D721Med (cell line): ENCODE results near the gene BANF2.

Experiments
- DNase-seq: peaks from one replicate; pipeline ENCODE4 v3.0.0; 2011; ENCODE audit warnings: low spot score; ENCODE audit not compliant: insufficient read length
- FAIRE-seq: peaks from 2 replicates; lab custom pipeline; 2011; peaks lifted over from hg19 to GRCh38; lab: Jason Lieb, UNC
- CTCF ChIP-seq: IDR thresholded peaks from 2 replicates; pipeline ENCODE4 v1.5.1; 2012; ENCODE audit warnings: mild to moderate bottlenecking, control low read depth; ENCODE audit not compliant: insufficient read depth; ENCODE audit errors: missing control alignments

BANF2 gene

DNA sequence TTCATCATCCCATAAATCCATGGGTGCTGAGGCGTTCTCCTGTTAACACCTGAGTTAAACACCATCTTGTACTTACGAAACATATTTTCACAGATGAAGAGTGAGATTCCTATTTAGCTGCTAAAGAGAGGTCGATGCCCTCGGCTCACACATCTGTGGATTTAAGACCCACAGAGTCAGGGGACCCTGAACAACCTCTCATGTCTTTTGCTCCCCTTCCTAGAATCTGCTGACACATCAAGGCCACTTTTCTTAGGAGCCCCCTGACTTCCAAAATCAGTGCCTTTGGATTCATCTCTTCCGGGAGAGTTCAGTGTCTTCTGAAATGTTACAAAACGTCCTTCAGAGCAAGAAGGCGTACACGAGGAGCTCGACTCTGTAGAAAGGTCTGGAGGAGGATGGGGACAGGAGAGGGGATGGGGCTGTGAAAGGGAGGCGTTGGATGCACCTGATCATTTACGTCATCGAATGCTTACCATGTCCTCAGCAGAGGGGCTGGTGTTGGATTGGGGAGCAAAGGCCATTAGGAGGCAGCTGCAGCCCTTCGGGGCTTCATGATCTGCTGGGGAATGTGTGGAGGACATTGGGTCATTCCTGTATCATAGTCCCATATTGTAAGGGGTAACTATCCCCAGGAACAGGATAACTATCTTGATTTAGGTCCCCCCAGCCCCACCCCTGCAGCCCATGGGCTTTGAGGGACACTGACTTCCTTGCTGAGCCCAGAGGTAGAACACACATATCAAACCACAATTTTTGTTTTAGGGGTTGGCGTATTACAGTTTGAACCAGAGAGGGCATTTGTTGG is 22.9 kb downstream of the BANF2 start:
- TF ChIP-seq CTCF, result no peak
- no peak for DNase-seq
- FAIRE-seq, result no peak

- FAIRE-seq (no peak), DNase-seq (no peak)
- TF ChIP-seq CTCF, result no peak
Observed at GRCh38 chr20:17723301-17723691, 23.5 kb downstream of the BANF2 start.

DNA sequence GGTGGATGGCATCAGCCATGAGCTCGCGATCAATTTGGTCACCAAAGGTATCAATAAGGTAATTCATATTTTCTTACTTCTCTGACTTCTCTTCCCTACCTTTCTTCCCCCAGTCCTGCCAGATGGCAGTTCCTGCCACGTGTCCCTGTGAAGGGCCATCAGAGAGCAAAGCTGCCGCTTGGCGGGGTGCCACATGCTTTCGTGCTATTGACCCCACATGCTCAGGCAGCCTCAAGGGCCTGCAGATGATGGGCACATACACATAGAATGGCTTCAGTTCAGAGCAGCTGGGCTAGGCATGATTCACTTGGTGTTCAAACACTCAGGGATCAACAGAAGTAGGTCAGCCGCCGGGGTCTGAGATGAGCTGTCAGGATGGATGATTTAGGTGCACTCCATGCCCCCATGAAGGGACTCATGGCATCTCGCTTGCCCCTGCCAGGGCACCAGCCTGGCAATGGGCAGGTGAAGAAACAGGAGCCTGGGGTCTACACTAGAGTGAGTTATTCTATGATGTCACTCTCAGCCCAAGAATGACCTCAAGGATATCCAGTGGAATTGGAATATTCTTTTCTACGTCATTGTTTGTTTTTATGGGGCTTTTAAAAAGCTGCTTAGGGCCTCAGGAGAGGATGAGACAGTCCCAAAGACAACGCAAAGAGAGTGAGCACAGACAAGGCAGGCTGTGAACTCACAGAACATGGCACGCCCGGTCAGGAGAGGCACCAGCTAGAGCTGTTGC is 25.5 kb downstream of the BANF2 start:
- FAIRE-seq, result no peak
- no peak for DNase-seq
- no peak for TF ChIP-seq CTCF

GRCh38 chr20:17726902-17727301 is 27.1 kb downstream of the BANF2 start:
- FAIRE-seq, result no peak
- no peak for DNase-seq
- TF ChIP-seq CTCF, result no peak

DNA sequence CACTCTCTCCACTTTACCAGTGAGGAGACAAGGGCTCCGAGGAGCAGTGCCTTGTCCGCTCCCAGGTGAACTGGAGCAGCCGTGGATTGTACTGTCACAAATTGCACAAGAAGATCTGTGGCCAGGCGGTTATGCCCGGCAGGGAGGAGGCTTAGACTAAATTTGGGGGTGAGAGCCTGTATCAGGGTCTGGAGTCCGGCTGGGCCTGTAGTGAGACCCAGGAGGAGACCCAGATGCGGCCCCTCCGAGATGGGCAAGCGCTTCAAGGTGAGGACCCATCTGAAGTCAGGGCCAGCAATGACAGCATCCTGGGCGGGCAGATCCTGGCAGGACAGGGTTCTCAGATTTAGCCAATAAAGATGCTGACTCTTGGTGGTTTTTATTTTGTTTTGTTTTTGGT is 27.6 kb downstream of the BANF2 start:
- DNase-seq, result no peak
- no peak for FAIRE-seq
- no peak for TF ChIP-seq CTCF

DNA sequence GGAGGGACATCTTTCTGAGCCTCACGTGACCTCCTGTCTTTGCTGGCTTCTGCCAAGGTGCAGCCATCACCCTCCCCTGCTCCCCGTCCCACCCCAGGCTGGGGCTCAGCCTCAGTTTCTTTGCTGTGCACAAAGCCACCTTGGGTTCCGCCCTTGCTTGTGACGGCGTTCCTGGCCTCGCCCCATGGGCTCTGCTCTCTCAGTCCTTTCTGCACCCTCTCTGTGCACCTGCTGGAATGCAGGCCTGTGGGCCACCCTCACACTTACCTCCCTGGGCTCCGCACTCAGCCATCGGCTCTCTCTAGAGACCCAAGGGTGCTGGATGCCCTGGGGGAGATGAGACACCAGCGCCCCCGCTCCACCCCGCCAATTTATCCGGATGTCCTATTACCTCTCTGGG is 28.3 kb downstream of the BANF2 start:
- FAIRE-seq (no peak), DNase-seq (no peak)
- no peak for TF ChIP-seq CTCF

DNA sequence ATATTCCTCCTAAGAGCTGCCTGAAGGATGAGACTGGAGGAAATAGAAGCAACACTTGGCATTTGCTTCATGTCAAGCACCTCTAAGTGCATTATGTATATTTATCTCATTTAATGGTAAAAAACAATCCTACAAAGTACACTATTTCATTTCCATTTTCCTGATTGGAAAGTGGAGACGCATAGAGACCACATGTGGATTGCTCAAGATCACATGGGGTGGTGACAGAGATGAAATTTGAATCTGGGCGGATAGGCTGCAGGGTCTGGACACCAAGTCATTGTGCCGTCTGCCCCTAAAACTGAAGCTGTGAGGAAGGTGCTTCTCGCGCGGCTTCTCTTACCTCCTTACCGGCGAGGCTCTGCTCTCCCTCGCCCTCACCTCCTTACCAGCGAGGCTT is 30.3 kb downstream of the BANF2 start:
- DNase-seq, result no peak
- no peak for TF ChIP-seq CTCF
- FAIRE-seq, result no peak
